ENCODE data around the gene DMRT2. TPM values are rescaled to one million over a fixed set of nuclear protein-coding genes. Genes with fewer than 3 reads are reported as not detected.

DMRT2 gene
- total and polyA plus RNA-seq, 2 experiments from 2014 or later: not detected

- H3K27ac ChIP-seq: no peak overlapping the region
- H3K4me3 ChIP-seq: no peak overlapping the region
- 88% methylated on average over 35 of the region's 36 CpGs for WGBS (ENCODE audit: low lambda C conversion rate, missing lambda C conversion rate)
- H3K36me3 ChIP-seq (replicated peaks; ENCODE audit: insufficient read depth, low read depth): no peaks in the 10 kb centered on the region
- no peaks in the 10 kb centered on the region for H3K9me2 ChIP-seq (replicated peaks; ENCODE audit: insufficient read depth)
- no peak for DNase-seq (ENCODE audit: low spot score)
- H3K4me2 ChIP-seq: no peak overlapping the region
- no peaks in the 10 kb centered on the region for H3K9me3 ChIP-seq (ENCODE audit: low read depth)
- no peaks in the 10 kb centered on the region for H4K20me1 ChIP-seq (ENCODE audit: insufficient read depth, poor library complexity, severe bottlenecking)
- no peak overlapping the region for H2AFZ ChIP-seq
- H3K4me1 ChIP-seq (ENCODE audit: insufficient read depth): no peaks in the 10 kb centered on the region
- H3K79me2 ChIP-seq: no peaks in the 10 kb centered on the region
- no peak for TF ChIP-seq CTCF (IDR thresholded peaks at IDR 0.05; ENCODE audit: poor library complexity)
- TF ChIP-seq EZH2phosphoT487 (IDR thresholded peaks at IDR 0.05; ENCODE audit: low read depth, severe bottlenecking, unreplicated experiment): no peak
- no peak for TF ChIP-seq EZH2 (IDR thresholded peaks at IDR 0.05; ENCODE audit: borderline replicate concordance)
- no peaks in the 10 kb centered on the region for H3K27me3 ChIP-seq
Observed at GRCh38 chr9:1046639-1047572, 3.3 kb upstream of the DMRT2 start.

GRCh38 chr9:1047591-1048230, 2.4 kb upstream of the DMRT2 start:
- H3K27me3 ChIP-seq: no peaks in the 10 kb centered on the region

GRCh38 chr9:1048231-1048619, 1.9 kb upstream of the DMRT2 start:
- no peaks in the 10 kb centered on the region for H3K9me2 ChIP-seq (replicated peaks; ENCODE audit: insufficient read depth)
- no peak overlapping the region for H3K4me3 ChIP-seq
- no peaks in the 10 kb centered on the region for H3K4me1 ChIP-seq (ENCODE audit: insufficient read depth)
- H3K27ac ChIP-seq: no peak overlapping the region
- H3K27me3 ChIP-seq: no peaks in the 10 kb centered on the region
- no peak overlapping the region for H3K4me2 ChIP-seq
- H3K9me3 ChIP-seq (ENCODE audit: low read depth): no peaks in the 10 kb centered on the region
- DNase-seq (ENCODE audit: low spot score): no peak
- WGBS (ENCODE audit: low lambda C conversion rate, missing lambda C conversion rate): 72% methylated on average over 8 of the region's 8 CpGs
- no peaks in the 10 kb centered on the region for H3K36me3 ChIP-seq (replicated peaks; ENCODE audit: insufficient read depth, low read depth)
- no peaks in the 10 kb centered on the region for H3K79me2 ChIP-seq
- TF ChIP-seq EZH2phosphoT487 (IDR thresholded peaks at IDR 0.05; ENCODE audit: low read depth, severe bottlenecking, unreplicated experiment) (no peak), CTCF (IDR thresholded peaks at IDR 0.05; ENCODE audit: poor library complexity) (no peak), EZH2 (IDR thresholded peaks at IDR 0.05; ENCODE audit: borderline replicate concordance) (no peak)
- H2AFZ ChIP-seq: no peak overlapping the region
- no peaks in the 10 kb centered on the region for H4K20me1 ChIP-seq (ENCODE audit: insufficient read depth, poor library complexity, severe bottlenecking)

More at GRCh38 chr9:1047591-1048230, 2.4 kb upstream of the DMRT2 start:
- Histone ChIP-seq H4K20me1 (ENCODE audit: insufficient read depth, poor library complexity, severe bottlenecking) (no peaks in the 10 kb centered on the region), H3K9me3 (ENCODE audit: low read depth) (no peaks in the 10 kb centered on the region), H3K4me2 (no peak overlapping the region), H3K27ac (no peak overlapping the region), H3K9me2 (replicated peaks; ENCODE audit: insufficient read depth) (no peaks in the 10 kb centered on the region), H3K4me1 (ENCODE audit: insufficient read depth) (no peaks in the 10 kb centered on the region), H3K4me3 (no peak overlapping the region), H3K79me2 (no peaks in the 10 kb centered on the region), H3K36me3 (replicated peaks; ENCODE audit: insufficient read depth, low read depth) (no peaks in the 10 kb centered on the region), H2AFZ (no peak overlapping the region)
- WGBS (ENCODE audit: low lambda C conversion rate, missing lambda C conversion rate): 86% methylated on average over 23 of the region's 23 CpGs
- TF ChIP-seq EZH2 (IDR thresholded peaks at IDR 0.05; ENCODE audit: borderline replicate concordance): no peak
- no peak for TF ChIP-seq EZH2phosphoT487 (IDR thresholded peaks at IDR 0.05; ENCODE audit: low read depth, severe bottlenecking, unreplicated experiment)
- no peak for DNase-seq (ENCODE audit: low spot score)

GRCh38 chr9:1048811-1049210, 1.3 kb upstream of the DMRT2 start:
- DNase-seq (ENCODE audit: low spot score): no peak
- Histone ChIP-seq H3K27ac (no peak overlapping the region), H2AFZ (no peak overlapping the region), H3K27me3 (no peaks in the 10 kb centered on the region), H3K36me3 (replicated peaks; ENCODE audit: insufficient read depth, low read depth) (no peaks in the 10 kb centered on the region), H3K4me3 (no peak overlapping the region), H3K4me2 (no peak overlapping the region), H3K9me2 (replicated peaks; ENCODE audit: insufficient read depth) (no peaks in the 10 kb centered on the region), H3K4me1 (ENCODE audit: insufficient read depth) (no peaks in the 10 kb centered on the region), H4K20me1 (ENCODE audit: insufficient read depth, poor library complexity, severe bottlenecking) (no peaks in the 10 kb centered on the region), H3K9me3 (ENCODE audit: low read depth) (no peaks in the 10 kb centered on the region), H3K79me2 (no peaks in the 10 kb centered on the region)
- 91% methylated on average over 15 of the region's 15 CpGs for WGBS (ENCODE audit: low lambda C conversion rate, missing lambda C conversion rate)
- TF ChIP-seq EZH2 (IDR thresholded peaks at IDR 0.05; ENCODE audit: borderline replicate concordance) (no peak), CTCF (IDR thresholded peaks at IDR 0.05; ENCODE audit: poor library complexity) (no peak), EZH2phosphoT487 (IDR thresholded peaks at IDR 0.05; ENCODE audit: low read depth, severe bottlenecking, unreplicated experiment) (no peak)
